Activated T-cell treated with anti-CD3 and anti-CD28 coated beads, Interleukin-2, amount 50 U/mL, for 72 hours (primary cell): ENCODE measurements around the gene RANBP3L. TPM values are rescaled to one million over a fixed set of nuclear protein-coding genes. Genes with fewer than 3 reads are reported as not detected.
"Not testable (repeated sequence)": the region's sequence is repeated elsewhere in the genome, so short reads cannot be mapped to it uniquely, and the experiment has no call there.

Source experiments
- ATAC-seq, 2 donors: fragments of 150-1000 bp; cut with Tn5 transposase; replicated peaks in 1 of 2; 2 replicates each; pipeline ENCODE4 v1.10.0; 2021; ENCODE audit warnings: moderate library complexity in 2 of 2, mild to moderate bottlenecking in 1 of 2
- DNase-seq, 2 donors: peaks; one replicate each; pipeline ENCODE4 v3.0.0; 2021 to 2022; ENCODE audit warnings: mixed read lengths in 1 of 2
- H3K27ac Mint-ChIP-seq: one replicate; pipeline ENCODE4 v1.8.0; 2022; ENCODE audit warnings: mild to moderate bottlenecking, moderate library complexity, mixed read lengths
- H3K27me3 Mint-ChIP-seq: one replicate; pipeline ENCODE4 v1.8.0; 2022; ENCODE audit warnings: low read depth, mixed read lengths
- H3K36me3 Mint-ChIP-seq, 2 donors: one replicate each; pipeline ENCODE4 v1.8.0; 2022; ENCODE audit warnings: mixed read lengths in 2 of 2, mild to moderate bottlenecking in 1 of 2; ENCODE audit not compliant: insufficient read depth in 2 of 2
- H3K4me1 Mint-ChIP-seq: one replicate; pipeline ENCODE4 v1.8.0; 2022; ENCODE audit warnings: low read depth, mixed read lengths
- H3K4me3 Mint-ChIP-seq, 2 donors: one replicate each; pipeline ENCODE4 v1.8.0; 2022; ENCODE audit warnings: mild to moderate bottlenecking in 2 of 2, mixed read lengths in 2 of 2, moderate library complexity in 2 of 2
- H3K9me3 Mint-ChIP-seq, 2 donors: one replicate each; pipeline ENCODE4 v1.8.0; 2022; ENCODE audit warnings: mixed read lengths in 2 of 2
- total RNA-seq, 2 donors: library from RNA; stranded (reverse); gene quantifications; one replicate each; pipeline ENCODE4 v1.2.3, GENCODE V29; 2022

Gene RANBP3L
- total RNA-seq = under 1 TPM in 1 of 2 donors, not detected in 1; 0.35 TPM

GRCh38 chr5:36301858-36302603 lies at the start of gene RANBP3L:
Gene RANBP3L (minus strand): TSS chr5:36301902. CDS start chr5:36301416, 486 bp downstream.
- H3K4me3 Mint-ChIP-seq = peak within 1 kb of the TSS in 1 of 2 donors; percentile 15
- H3K4me1 Mint-ChIP-seq = peaks cover 18% of the 10 kb centered on the region
- ATAC-seq (peak; percentile 60 to 61), DNase-seq (no peak)
- H3K27ac Mint-ChIP-seq = no peak within 1 kb of the TSS
- no peaks in the 10 kb centered on the region for H3K27me3 Mint-ChIP-seq
- H3K9me3 Mint-ChIP-seq = no peaks in the 10 kb centered on the region
- H3K36me3 Mint-ChIP-seq = no peaks in the 10 kb centered on the region

GRCh38 chr5:36346896-36347690 lies 45.4 kb upstream of the RANBP3L start:
- Mint-ChIP-seq H3K27me3 (peaks cover 13% of the 10 kb centered on the region), H3K4me1 (no peaks in the 10 kb centered on the region), H3K9me3 (no peaks in the 10 kb centered on the region), H3K36me3 (peaks cover 0 to 3% of the 10 kb centered on the region in 2 donors), H3K4me3 (no peak overlapping the region), H3K27ac (no peak overlapping the region)
- DNase-seq (no peak), ATAC-seq (no peak)

GRCh38 chr5:36344899-36345298 lies 43.2 kb upstream of the RANBP3L start:
- Mint-ChIP-seq H3K4me3 (no peak overlapping the region), H3K27ac (no peak overlapping the region), H3K27me3 (no peaks in the 10 kb centered on the region), H3K36me3 (peaks cover 0 to 3% of the 10 kb centered on the region in 2 donors), H3K4me1 (no peaks in the 10 kb centered on the region), H3K9me3 (no peaks in the 10 kb centered on the region)
- DNase-seq (no peak), ATAC-seq (no peak)

GRCh38 chr5:36341720-36342119 lies 40.0 kb upstream of the RANBP3L start:
- not testable (repeated sequence) for H3K27ac Mint-ChIP-seq, H3K36me3 Mint-ChIP-seq, DNase-seq, H3K4me1 Mint-ChIP-seq, H3K9me3 Mint-ChIP-seq, H3K4me3 Mint-ChIP-seq, H3K27me3 Mint-ChIP-seq, ATAC-seq

GRCh38 chr5:36337597-36337996 lies 35.9 kb upstream of the RANBP3L start:
- no peaks in the 10 kb centered on the region for H3K4me1 Mint-ChIP-seq
- no peak overlapping the region for H3K27ac Mint-ChIP-seq
- DNase-seq = no peak
- H3K36me3 Mint-ChIP-seq = no peaks in the 10 kb centered on the region
- ATAC-seq = no peak
- H3K27me3 Mint-ChIP-seq = no peaks in the 10 kb centered on the region
- H3K4me3 Mint-ChIP-seq = no peak overlapping the region
- peaks cover 0 to 3% of the 10 kb centered on the region in 2 donors for H3K9me3 Mint-ChIP-seq

GRCh38 chr5:36334315-36334714 lies 32.6 kb upstream of the RANBP3L start:
- ATAC-seq (no peak), DNase-seq (no peak)
- Mint-ChIP-seq H3K9me3 (peaks cover 0 to 3% of the 10 kb centered on the region in 2 donors), H3K36me3 (no peaks in the 10 kb centered on the region), H3K4me1 (no peaks in the 10 kb centered on the region), H3K27me3 (no peaks in the 10 kb centered on the region), H3K27ac (no peak overlapping the region), H3K4me3 (no peak overlapping the region)

GRCh38 chr5:36332720-36333119 lies 31.0 kb upstream of the RANBP3L start:
- not testable (repeated sequence) for H3K4me3 Mint-ChIP-seq, DNase-seq, H3K36me3 Mint-ChIP-seq, ATAC-seq, H3K9me3 Mint-ChIP-seq, H3K27me3 Mint-ChIP-seq, H3K4me1 Mint-ChIP-seq, H3K27ac Mint-ChIP-seq

GRCh38 chr5:36325196-36325595 lies 23.5 kb upstream of the RANBP3L start:
- H3K4me1 Mint-ChIP-seq = no peaks in the 10 kb centered on the region
- H3K27me3 Mint-ChIP-seq = peaks cover 7% of the 10 kb centered on the region
- no peak for ATAC-seq
- DNase-seq = no peak
- H3K27ac Mint-ChIP-seq = no peak overlapping the region
- peaks cover 0 to 1% of the 10 kb centered on the region in 2 donors for H3K36me3 Mint-ChIP-seq
- H3K4me3 Mint-ChIP-seq = no peak overlapping the region
- H3K9me3 Mint-ChIP-seq = peaks cover 0 to 2% of the 10 kb centered on the region in 2 donors

- no peak for ATAC-seq
- Mint-ChIP-seq H3K27me3 (peaks cover 7% of the 10 kb centered on the region), H3K27ac (no peak overlapping the region), H3K36me3 (peaks cover 0 to 1% of the 10 kb centered on the region in 2 donors), H3K4me3 (no peak overlapping the region), H3K9me3 (peaks cover 0 to 2% of the 10 kb centered on the region in 2 donors), H3K4me1 (no peaks in the 10 kb centered on the region)
- no peak for DNase-seq
Observed at GRCh38 chr5:36323926-36324781, 22.5 kb upstream of the RANBP3L start.

- Mint-ChIP-seq H3K27me3 (peaks cover 6% of the 10 kb centered on the region), H3K4me3 (no peak overlapping the region), H3K4me1 (no peaks in the 10 kb centered on the region), H3K36me3 (no peaks in the 10 kb centered on the region), H3K27ac (no peak overlapping the region), H3K9me3 (peaks cover 0 to 2% of the 10 kb centered on the region in 2 donors)
- no peak for ATAC-seq
- no peak for DNase-seq
Observed at GRCh38 chr5:36312953-36313672, 11.4 kb upstream of the RANBP3L start.

GRCh38 chr5:36311956-36312355 lies 10.3 kb upstream of the RANBP3L start:
- DNase-seq (no peak), ATAC-seq (no peak)
- Mint-ChIP-seq H3K4me3 (no peak overlapping the region), H3K27me3 (peaks cover 6% of the 10 kb centered on the region), H3K27ac (no peak overlapping the region), H3K36me3 (no peaks in the 10 kb centered on the region), H3K9me3 (peaks cover 0 to 2% of the 10 kb centered on the region in 2 donors), H3K4me1 (no peaks in the 10 kb centered on the region)

- ATAC-seq (no peak), DNase-seq (no peak)
- peaks cover 6% of the 10 kb centered on the region for H3K27me3 Mint-ChIP-seq
- H3K36me3 Mint-ChIP-seq = no peaks in the 10 kb centered on the region
- no peak overlapping the region for H3K27ac Mint-ChIP-seq
- no peak overlapping the region for H3K4me3 Mint-ChIP-seq
- peaks cover 0 to 2% of the 10 kb centered on the region in 2 donors for H3K9me3 Mint-ChIP-seq
- no peaks in the 10 kb centered on the region for H3K4me1 Mint-ChIP-seq
Observed at GRCh38 chr5:36310138-36310537, 8.4 kb upstream of the RANBP3L start.
